ENCODE results near the gene NADK. TPM values are rescaled to one million over a fixed set of nuclear protein-coding genes. Genes with fewer than 3 reads are reported as not detected.

The NADK gene
- total and polyA plus RNA-seq, 2 of the 13 experiments (the other 11 are each of a cell fraction or from before 2014, with no cell fraction given), result 56.6 to 60.1 TPM

GRCh38 chr1:1777950-1778662, at the start of gene NADK (continued):
- peak; percentile 22 for TF ChIP-seq ZNF687 (CRISPR knock-in tag; IDR thresholded peaks at IDR 0.05)
- TF ChIP-seq SPEN (CRISPR knock-in tag; IDR thresholded peaks at IDR 0.05; ENCODE audit: low read depth), result peak; percentile 56; the same call in 1 of the 2 replicates
- no peak for TF ChIP-seq ZFAT (CRISPR knock-in tag; conservative IDR thresholded peaks at IDR 0.05)
- TF ChIP-seq ZEB1 (IDR thresholded peaks at IDR 0.05; ENCODE audit: insufficient replicate concordance, low read depth), result no peak
- TF ChIP-seq ZNF768 (CRISPR knock-in tag; IDR thresholded peaks at IDR 0.05), result peak; percentile 48; the same call in 1 of the 2 replicates
- TF ChIP-seq ZNF251 (CRISPR knock-in tag; IDR thresholded peaks at IDR 0.05), result peak; percentile 69; the same call in 1 of the 2 replicates
- TF ChIP-seq, protein P1, sequence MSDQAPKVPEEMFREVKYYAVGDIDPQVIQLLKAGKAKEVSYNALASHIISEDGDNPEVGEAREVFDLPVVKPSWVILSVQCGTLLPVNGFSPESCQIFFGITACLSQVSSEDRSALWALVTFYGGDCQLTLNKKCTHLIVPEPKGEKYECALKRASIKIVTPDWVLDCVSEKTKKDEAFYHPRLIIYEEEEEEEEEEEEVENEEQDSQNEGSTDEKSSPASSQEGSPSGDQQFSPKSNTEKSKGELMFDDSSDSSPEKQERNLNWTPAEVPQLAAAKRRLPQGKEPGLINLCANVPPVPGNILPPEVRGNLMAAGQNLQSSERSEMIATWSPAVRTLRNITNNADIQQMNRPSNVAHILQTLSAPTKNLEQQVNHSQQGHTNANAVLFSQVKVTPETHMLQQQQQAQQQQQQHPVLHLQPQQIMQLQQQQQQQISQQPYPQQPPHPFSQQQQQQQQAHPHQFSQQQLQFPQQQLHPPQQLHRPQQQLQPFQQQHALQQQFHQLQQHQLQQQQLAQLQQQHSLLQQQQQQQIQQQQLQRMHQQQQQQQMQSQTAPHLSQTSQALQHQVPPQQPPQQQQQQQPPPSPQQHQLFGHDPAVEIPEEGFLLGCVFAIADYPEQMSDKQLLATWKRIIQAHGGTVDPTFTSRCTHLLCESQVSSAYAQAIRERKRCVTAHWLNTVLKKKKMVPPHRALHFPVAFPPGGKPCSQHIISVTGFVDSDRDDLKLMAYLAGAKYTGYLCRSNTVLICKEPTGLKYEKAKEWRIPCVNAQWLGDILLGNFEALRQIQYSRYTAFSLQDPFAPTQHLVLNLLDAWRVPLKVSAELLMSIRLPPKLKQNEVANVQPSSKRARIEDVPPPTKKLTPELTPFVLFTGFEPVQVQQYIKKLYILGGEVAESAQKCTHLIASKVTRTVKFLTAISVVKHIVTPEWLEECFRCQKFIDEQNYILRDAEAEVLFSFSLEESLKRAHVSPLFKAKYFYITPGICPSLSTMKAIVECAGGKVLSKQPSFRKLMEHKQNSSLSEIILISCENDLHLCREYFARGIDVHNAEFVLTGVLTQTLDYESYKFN (CRISPR knock-in tag; conservative IDR thresholded peaks at IDR 0.05), result 0 out of 2 replicates have a peak, but pooled peaks have one; percentile 19
- TF ChIP-seq TMF1 (CRISPR knock-in tag; IDR thresholded peaks at IDR 0.05; ENCODE audit: low read depth), result peak; percentile 75; the same call in 1 of the 2 replicates
- TF ChIP-seq ZFY (CRISPR knock-in tag; IDR thresholded peaks at IDR 0.05), result peak; percentile 86
- peak; percentile 70; the same call in 1 of the 2 replicates for TF ChIP-seq TFDP1 (CRISPR knock-in tag; IDR thresholded peaks at IDR 0.05; ENCODE audit: borderline replicate concordance)
- 0 out of 2 replicates have a peak, but pooled peaks have one; percentile 34 for TF ChIP-seq MEIS1 (CRISPR knock-in tag; IDR thresholded peaks at IDR 0.05; ENCODE audit: borderline replicate concordance)
- peak; percentile 56; the same call in 1 of the 2 replicates for TF ChIP-seq ZNF891 (CRISPR knock-in tag; IDR thresholded peaks at IDR 0.05)
- TF ChIP-seq GABPB1 (CRISPR knock-in tag; IDR thresholded peaks at IDR 0.05), result peak; percentile 53; the same call in 1 of the 2 replicates
- TF ChIP-seq ZSCAN9 (CRISPR knock-in tag; IDR thresholded peaks at IDR 0.05; ENCODE audit: borderline replicate concordance), result no peak
- peak; percentile 30 for TF ChIP-seq ASH2L (IDR thresholded peaks at IDR 0.05; ENCODE audit: insufficient read length, low read depth, low read length)
- peak; percentile 60; the same call in 1 of the 2 replicates for TF ChIP-seq NR0B2 (CRISPR knock-in tag; IDR thresholded peaks at IDR 0.05)
- TF ChIP-seq RBAK (CRISPR knock-in tag; IDR thresholded peaks at IDR 0.05), result no peak
- TF ChIP-seq ZFYVE20 (CRISPR knock-in tag; IDR thresholded peaks at IDR 0.05; ENCODE audit: borderline replicate concordance, low read depth), result peak; percentile 52; the same call in 1 of the 2 replicates
- peak; percentile 92 for TF ChIP-seq ZFX (CRISPR knock-in tag; IDR thresholded peaks at IDR 0.05; ENCODE audit: low read depth)

Data from HepG2 (cell line).